ENCODE data around the gene ARID5B.

ARID5B gene

DNA sequence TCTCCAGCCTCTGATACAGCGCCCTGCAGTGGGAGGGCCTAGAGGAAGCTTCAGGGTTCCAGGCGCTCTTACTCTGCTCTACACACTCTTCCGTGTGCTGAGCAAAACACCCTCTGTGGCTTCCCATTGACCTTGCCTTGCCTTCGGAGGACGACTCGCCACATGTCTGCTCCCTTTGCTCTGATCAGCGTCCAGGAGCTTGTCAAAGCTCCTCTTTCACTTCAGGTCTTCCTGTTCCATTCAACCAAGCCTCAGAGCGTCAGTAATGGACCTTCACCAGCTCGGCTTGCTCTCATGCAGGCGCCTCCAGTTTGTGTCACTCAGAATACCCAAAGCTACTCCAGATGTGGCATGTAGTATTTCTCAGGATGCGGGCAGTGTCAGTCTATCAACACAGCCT lies 173.9 kb downstream of the ARID5B start:
- H3K79me2 ChIP-seq (ENCODE audit: insufficient read depth, low read depth): 0 out of 2 replicates have a peak, but pooled peaks cover 3% of the 10 kb centered on the region
- H3K4me2 ChIP-seq: no peak overlapping the region
- H3K36me3 ChIP-seq (ENCODE audit: insufficient read depth): no peaks in the 10 kb centered on the region
- H3K27ac ChIP-seq: no peak overlapping the region
- no peaks in the 10 kb centered on the region for H3K4me1 ChIP-seq (ENCODE audit: low read depth, poor library complexity, severe bottlenecking)
- no peaks in the 10 kb centered on the region for H3K27me3 ChIP-seq (ENCODE audit: insufficient read depth, low read depth)
- H3K4me3 ChIP-seq (IDR thresholded peaks at IDR 0.05; ENCODE audit: insufficient read depth, low read depth, low read length): no peak overlapping the region
- H3K9ac ChIP-seq: no peak overlapping the region
- no peaks in the 10 kb centered on the region for H4K20me1 ChIP-seq (ENCODE audit: insufficient read depth)
- H2AFZ ChIP-seq (ENCODE audit: low read depth): no peak overlapping the region
- TF ChIP-seq, protein P1, sequence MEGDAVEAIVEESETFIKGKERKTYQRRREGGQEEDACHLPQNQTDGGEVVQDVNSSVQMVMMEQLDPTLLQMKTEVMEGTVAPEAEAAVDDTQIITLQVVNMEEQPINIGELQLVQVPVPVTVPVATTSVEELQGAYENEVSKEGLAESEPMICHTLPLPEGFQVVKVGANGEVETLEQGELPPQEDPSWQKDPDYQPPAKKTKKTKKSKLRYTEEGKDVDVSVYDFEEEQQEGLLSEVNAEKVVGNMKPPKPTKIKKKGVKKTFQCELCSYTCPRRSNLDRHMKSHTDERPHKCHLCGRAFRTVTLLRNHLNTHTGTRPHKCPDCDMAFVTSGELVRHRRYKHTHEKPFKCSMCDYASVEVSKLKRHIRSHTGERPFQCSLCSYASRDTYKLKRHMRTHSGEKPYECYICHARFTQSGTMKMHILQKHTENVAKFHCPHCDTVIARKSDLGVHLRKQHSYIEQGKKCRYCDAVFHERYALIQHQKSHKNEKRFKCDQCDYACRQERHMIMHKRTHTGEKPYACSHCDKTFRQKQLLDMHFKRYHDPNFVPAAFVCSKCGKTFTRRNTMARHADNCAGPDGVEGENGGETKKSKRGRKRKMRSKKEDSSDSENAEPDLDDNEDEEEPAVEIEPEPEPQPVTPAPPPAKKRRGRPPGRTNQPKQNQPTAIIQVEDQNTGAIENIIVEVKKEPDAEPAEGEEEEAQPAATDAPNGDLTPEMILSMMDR (conservative IDR thresholded peaks at IDR 0.05; ENCODE audit: low read depth, low read length): no peak

DNA sequence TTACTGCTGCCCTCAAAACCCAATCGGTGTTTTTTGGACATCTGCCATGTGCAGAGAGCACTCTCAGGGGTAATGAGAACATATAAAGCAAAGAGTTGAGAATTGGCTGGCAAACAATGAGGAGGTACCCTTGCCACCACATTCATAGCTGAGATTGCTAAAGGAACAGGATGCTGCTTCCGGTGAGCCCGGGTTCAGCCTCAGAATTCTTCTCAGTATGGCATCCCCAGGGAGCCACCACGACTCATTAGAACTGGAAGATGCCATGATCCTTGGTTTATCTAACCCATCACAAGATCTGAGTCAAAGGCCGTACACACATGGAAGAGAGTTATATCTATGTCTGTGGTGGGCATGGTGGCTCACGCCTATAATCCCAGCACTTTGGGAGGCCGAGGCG lies 174.4 kb downstream of the ARID5B start:
- Histone ChIP-seq H3K4me2 (no peak overlapping the region), H3K27ac (no peak overlapping the region), H3K4me3 (IDR thresholded peaks at IDR 0.05; ENCODE audit: insufficient read depth, low read depth, low read length) (no peak overlapping the region), H2AFZ (ENCODE audit: low read depth) (no peak overlapping the region), H3K79me2 (ENCODE audit: insufficient read depth, low read depth) (0 out of 2 replicates have a peak, but pooled peaks cover 3% of the 10 kb centered on the region), H3K36me3 (ENCODE audit: insufficient read depth) (no peaks in the 10 kb centered on the region), H3K27me3 (ENCODE audit: insufficient read depth, low read depth) (no peaks in the 10 kb centered on the region), H4K20me1 (ENCODE audit: insufficient read depth) (no peaks in the 10 kb centered on the region), H3K4me1 (ENCODE audit: low read depth, poor library complexity, severe bottlenecking) (no peaks in the 10 kb centered on the region), H3K9ac (no peak overlapping the region)
- TF ChIP-seq, protein P1 (conservative IDR thresholded peaks at IDR 0.05; ENCODE audit: low read depth, low read length): no peak

DNA sequence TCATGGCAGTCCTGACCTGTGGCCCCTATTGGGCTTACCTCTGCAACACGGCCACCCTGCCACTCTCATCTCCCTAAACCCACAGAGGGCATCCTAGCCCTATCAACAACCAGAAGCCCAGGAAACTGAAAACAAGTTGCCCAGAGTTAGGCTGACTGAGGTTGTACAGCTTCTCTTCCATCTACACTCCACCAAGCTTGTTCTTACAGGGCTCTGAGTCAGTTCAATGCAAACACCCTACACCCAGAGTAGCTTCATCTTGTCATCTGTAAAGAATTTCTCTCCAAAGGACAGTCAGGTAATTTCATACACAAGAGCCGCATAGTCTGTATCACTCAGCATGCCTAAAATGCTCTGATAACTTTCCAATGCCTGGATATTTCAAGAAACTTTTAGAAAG lies 175.4 kb downstream of the ARID5B start:
- Histone ChIP-seq H3K27ac (no peak overlapping the region), H3K9ac (no peak overlapping the region), H3K4me1 (ENCODE audit: low read depth, poor library complexity, severe bottlenecking) (no peaks in the 10 kb centered on the region), H3K27me3 (ENCODE audit: insufficient read depth, low read depth) (no peaks in the 10 kb centered on the region), H3K4me2 (no peak overlapping the region), H4K20me1 (ENCODE audit: insufficient read depth) (no peaks in the 10 kb centered on the region), H3K79me2 (ENCODE audit: insufficient read depth, low read depth) (no peaks in the 10 kb centered on the region), H2AFZ (ENCODE audit: low read depth) (no peak overlapping the region), H3K36me3 (ENCODE audit: insufficient read depth) (no peaks in the 10 kb centered on the region), H3K4me3 (IDR thresholded peaks at IDR 0.05; ENCODE audit: insufficient read depth, low read depth, low read length) (no peak overlapping the region)
- TF ChIP-seq, protein P1 (conservative IDR thresholded peaks at IDR 0.05; ENCODE audit: low read depth, low read length): no peak

DNA sequence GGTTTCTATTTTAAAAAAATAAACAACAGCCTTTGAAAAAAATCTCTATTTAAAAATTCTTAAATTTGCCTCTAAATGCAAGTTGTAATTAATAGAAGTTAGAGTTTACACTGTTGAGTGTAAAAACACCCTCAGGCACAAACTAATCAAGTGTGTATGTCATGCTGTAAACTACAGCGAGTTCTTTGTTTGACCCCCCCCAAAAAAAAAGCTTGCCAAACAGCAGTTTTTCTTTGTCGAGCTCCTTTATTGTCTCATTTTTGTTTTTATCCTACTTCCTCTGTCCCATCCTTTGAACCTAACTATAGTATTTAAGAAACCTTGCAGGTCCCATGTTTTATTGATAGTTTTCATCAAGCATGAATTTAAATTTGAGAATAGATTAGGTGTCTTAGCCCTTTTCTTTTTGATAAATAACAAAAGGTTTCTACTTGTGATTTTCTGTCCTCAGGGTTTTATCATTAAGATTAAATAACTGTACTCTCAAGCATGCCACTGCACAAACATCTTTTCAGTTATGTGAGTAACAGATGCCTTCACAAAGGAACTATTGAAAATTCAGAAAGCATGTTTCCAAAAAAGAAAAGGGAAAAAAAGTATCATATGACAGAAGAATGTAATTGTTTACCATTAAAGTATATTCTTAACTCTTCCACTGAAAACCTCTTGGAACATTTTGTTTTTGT lies 176.0 kb downstream of the ARID5B start:
- Histone ChIP-seq H3K27ac (no peak overlapping the region), H3K27me3 (ENCODE audit: insufficient read depth, low read depth) (no peaks in the 10 kb centered on the region), H3K79me2 (ENCODE audit: insufficient read depth, low read depth) (no peaks in the 10 kb centered on the region), H3K9ac (no peak overlapping the region), H3K4me2 (no peak overlapping the region), H3K4me1 (ENCODE audit: low read depth, poor library complexity, severe bottlenecking) (no peaks in the 10 kb centered on the region), H3K36me3 (ENCODE audit: insufficient read depth) (no peaks in the 10 kb centered on the region), H3K4me3 (IDR thresholded peaks at IDR 0.05; ENCODE audit: insufficient read depth, low read depth, low read length) (no peak overlapping the region), H4K20me1 (ENCODE audit: insufficient read depth) (no peaks in the 10 kb centered on the region), H2AFZ (ENCODE audit: low read depth) (no peak overlapping the region)
- TF ChIP-seq, protein P1 (conservative IDR thresholded peaks at IDR 0.05; ENCODE audit: low read depth, low read length): no peak
